Measurements from ENCODE around the gene LXN.

LXN gene

GRCh38 chr3:158672215-158673176 is at the start of gene LXN:
LXN (minus strand) TSS chr3:158672648; CDS start chr3:158672478, 170 bp downstream.
- no peaks in the 10 kb centered on the region for H3K9me3 Mint-ChIP-seq
- peak within 1 kb of the TSS; percentile 90 for H3K4me3 Mint-ChIP-seq
- H3K27ac Mint-ChIP-seq: peak within 1 kb of the TSS; percentile 74
- peaks cover 34% of the 10 kb centered on the region for H3K36me3 Mint-ChIP-seq (ENCODE audit: low read depth)
- H3K4me1 Mint-ChIP-seq: peaks cover 14% of the 10 kb centered on the region
- ATAC-seq (peak; percentile 99), DNase-seq (peak; percentile 79)
- no peaks in the 10 kb centered on the region for H3K27me3 Mint-ChIP-seq

GRCh38 chr3:158722108-158722507 is 49.7 kb upstream of the LXN start:
- ATAC-seq (no peak), DNase-seq (no peak)
- Mint-ChIP-seq H3K36me3 (ENCODE audit: low read depth) (peaks cover 20% of the 10 kb centered on the region), H3K4me3 (no peak overlapping the region), H3K27me3 (no peaks in the 10 kb centered on the region), H3K27ac (no peak overlapping the region), H3K9me3 (no peaks in the 10 kb centered on the region), H3K4me1 (peaks cover 44% of the 10 kb centered on the region)

- ATAC-seq (no peak), DNase-seq (no peak)
- Mint-ChIP-seq H3K27ac (no peak overlapping the region), H3K4me3 (no peak overlapping the region), H3K27me3 (no peaks in the 10 kb centered on the region), H3K4me1 (peaks cover 36% of the 10 kb centered on the region), H3K36me3 (ENCODE audit: low read depth) (peaks cover 26% of the 10 kb centered on the region), H3K9me3 (no peaks in the 10 kb centered on the region)
Observed at GRCh38 chr3:158718490-158719170, 46.2 kb upstream of the LXN start.

DNA sequence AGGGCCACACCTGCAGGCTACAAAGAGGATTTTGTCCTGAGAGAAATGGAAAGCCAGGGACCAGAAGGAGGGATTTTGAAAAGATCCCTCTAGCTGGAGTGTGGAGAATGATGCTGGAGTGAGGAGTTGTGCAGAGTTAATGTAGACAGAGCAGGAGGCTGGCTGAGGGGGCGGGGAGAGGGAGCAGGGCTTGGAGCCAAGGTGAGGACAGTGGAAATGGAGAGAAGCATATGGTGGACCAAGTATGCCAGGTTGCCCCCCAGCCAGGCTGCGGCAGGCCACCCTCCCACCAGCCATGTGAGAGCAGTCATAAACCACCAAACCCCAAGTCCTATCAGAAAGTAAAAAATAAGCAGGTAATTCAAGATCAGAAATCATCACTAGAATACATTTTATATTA is 45.1 kb upstream of the LXN start:
- Mint-ChIP-seq H3K36me3 (ENCODE audit: low read depth) (peaks cover 33% of the 10 kb centered on the region), H3K4me3 (no peak overlapping the region), H3K4me1 (peaks cover 38% of the 10 kb centered on the region), H3K9me3 (no peaks in the 10 kb centered on the region), H3K27ac (no peak overlapping the region), H3K27me3 (no peaks in the 10 kb centered on the region)
- DNase-seq (no peak), ATAC-seq (no peak)

GRCh38 chr3:158713094-158713499 is 40.6 kb upstream of the LXN start:
- Mint-ChIP-seq H3K27ac (peak overlapping the region; percentile 70), H3K27me3 (no peaks in the 10 kb centered on the region), H3K4me3 (no peak overlapping the region), H3K9me3 (no peaks in the 10 kb centered on the region), H3K4me1 (peaks cover 34% of the 10 kb centered on the region), H3K36me3 (ENCODE audit: low read depth) (peaks cover 50% of the 10 kb centered on the region)
- peak; percentile 76 for ATAC-seq
- no peak for DNase-seq

DNA sequence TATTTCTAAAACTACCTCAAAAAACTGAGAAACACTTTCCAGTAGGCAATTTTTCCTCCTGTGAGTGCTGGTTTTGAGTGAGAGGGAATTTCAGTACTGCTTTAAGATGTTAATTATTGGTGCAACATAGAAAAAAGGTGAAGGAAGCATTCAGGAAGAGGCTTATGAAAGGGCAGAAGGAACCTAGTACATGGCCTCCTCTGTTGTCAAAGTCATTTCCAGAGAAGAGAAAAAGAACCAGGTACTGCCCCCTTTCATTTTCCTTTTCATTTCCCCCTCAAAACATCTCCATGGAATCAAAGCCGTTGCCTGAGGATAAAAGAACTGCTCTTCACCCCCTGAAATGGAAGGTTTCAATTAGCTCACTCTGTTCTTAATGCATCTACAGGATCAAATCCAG is 40.0 kb upstream of the LXN start:
- H3K36me3 Mint-ChIP-seq (ENCODE audit: low read depth): peaks cover 52% of the 10 kb centered on the region
- H3K9me3 Mint-ChIP-seq: no peaks in the 10 kb centered on the region
- no peaks in the 10 kb centered on the region for H3K27me3 Mint-ChIP-seq
- no peak for DNase-seq
- peaks cover 34% of the 10 kb centered on the region for H3K4me1 Mint-ChIP-seq
- ATAC-seq: no peak
- peak overlapping the region; percentile 70 for H3K27ac Mint-ChIP-seq
- no peak overlapping the region for H3K4me3 Mint-ChIP-seq

- no peak for DNase-seq
- peaks cover 54% of the 10 kb centered on the region for H3K36me3 Mint-ChIP-seq (ENCODE audit: low read depth)
- no peak overlapping the region for H3K4me3 Mint-ChIP-seq
- ATAC-seq: no peak
- no peaks in the 10 kb centered on the region for H3K9me3 Mint-ChIP-seq
- H3K4me1 Mint-ChIP-seq: peaks cover 30% of the 10 kb centered on the region
- no peaks in the 10 kb centered on the region for H3K27me3 Mint-ChIP-seq
- H3K27ac Mint-ChIP-seq: peak overlapping the region; percentile 39
Observed at GRCh38 chr3:158711886-158712285, 39.4 kb upstream of the LXN start.

GRCh38 chr3:158710601-158711000 is 38.2 kb upstream of the LXN start:
- no peaks in the 10 kb centered on the region for H3K27me3 Mint-ChIP-seq
- no peak overlapping the region for H3K4me3 Mint-ChIP-seq
- peaks cover 61% of the 10 kb centered on the region for H3K36me3 Mint-ChIP-seq (ENCODE audit: low read depth)
- DNase-seq (no peak), ATAC-seq (no peak)
- no peak overlapping the region for H3K27ac Mint-ChIP-seq
- peaks cover 27% of the 10 kb centered on the region for H3K4me1 Mint-ChIP-seq
- H3K9me3 Mint-ChIP-seq: no peaks in the 10 kb centered on the region

DNA sequence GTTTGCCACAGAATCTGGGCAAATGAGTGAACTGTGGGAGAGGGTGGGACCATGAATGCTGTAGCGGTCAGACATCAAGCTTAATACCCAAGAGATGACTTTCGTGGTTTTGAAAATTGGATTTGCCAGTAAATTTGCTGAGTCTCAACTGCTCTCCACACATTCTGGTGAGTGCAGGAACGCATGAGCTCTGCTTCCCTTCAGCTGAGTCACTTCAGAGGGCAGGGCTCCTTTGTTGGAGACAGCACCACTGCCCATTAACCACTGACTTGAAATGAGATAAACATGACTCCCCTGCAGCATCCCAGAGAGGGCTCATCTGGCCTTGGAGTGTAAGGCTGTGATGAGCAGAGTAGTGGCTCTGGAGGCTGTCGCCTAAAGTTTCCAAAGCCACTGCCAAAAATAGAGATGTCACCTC is 37.2 kb upstream of the LXN start:
- no peaks in the 10 kb centered on the region for H3K9me3 Mint-ChIP-seq
- no peaks in the 10 kb centered on the region for H3K27me3 Mint-ChIP-seq
- no peak overlapping the region for H3K4me3 Mint-ChIP-seq
- peak overlapping the region; percentile 41 for H3K27ac Mint-ChIP-seq
- DNase-seq: no peak
- H3K4me1 Mint-ChIP-seq: peaks cover 27% of the 10 kb centered on the region
- H3K36me3 Mint-ChIP-seq (ENCODE audit: low read depth): peaks cover 65% of the 10 kb centered on the region
- ATAC-seq: peak; percentile 42

- peak overlapping the region; percentile 3 for H3K27ac Mint-ChIP-seq
- DNase-seq (no peak), ATAC-seq (no peak)
- H3K9me3 Mint-ChIP-seq: no peaks in the 10 kb centered on the region
- H3K4me3 Mint-ChIP-seq: no peak overlapping the region
- peaks cover 5% of the 10 kb centered on the region for H3K4me1 Mint-ChIP-seq
- peaks cover 44% of the 10 kb centered on the region for H3K36me3 Mint-ChIP-seq (ENCODE audit: low read depth)
- no peaks in the 10 kb centered on the region for H3K27me3 Mint-ChIP-seq
Observed at GRCh38 chr3:158703566-158703965, 31.1 kb upstream of the LXN start.

GRCh38 chr3:158702815-158703481 is 30.5 kb upstream of the LXN start:
- Mint-ChIP-seq H3K27me3 (no peaks in the 10 kb centered on the region), H3K36me3 (ENCODE audit: low read depth) (peaks cover 40% of the 10 kb centered on the region), H3K9me3 (no peaks in the 10 kb centered on the region), H3K4me1 (peaks cover 5% of the 10 kb centered on the region), H3K27ac (peak overlapping the region; percentile 27), H3K4me3 (no peak overlapping the region)
- ATAC-seq (no peak), DNase-seq (no peak)

- no peak for DNase-seq
- ATAC-seq: no peak
- H3K36me3 Mint-ChIP-seq (ENCODE audit: low read depth): peaks cover 32% of the 10 kb centered on the region
- H3K9me3 Mint-ChIP-seq: no peaks in the 10 kb centered on the region
- H3K4me1 Mint-ChIP-seq: peaks cover 5% of the 10 kb centered on the region
- no peak overlapping the region for H3K4me3 Mint-ChIP-seq
- H3K27ac Mint-ChIP-seq: no peak overlapping the region
- H3K27me3 Mint-ChIP-seq: no peaks in the 10 kb centered on the region
Observed at GRCh38 chr3:158701420-158702065, 29.1 kb upstream of the LXN start.

- DNase-seq (no peak), ATAC-seq (no peak)
- no peaks in the 10 kb centered on the region for H3K27me3 Mint-ChIP-seq
- no peak overlapping the region for H3K27ac Mint-ChIP-seq
- H3K36me3 Mint-ChIP-seq (ENCODE audit: low read depth): peaks cover 29% of the 10 kb centered on the region
- H3K9me3 Mint-ChIP-seq: no peaks in the 10 kb centered on the region
- no peak overlapping the region for H3K4me3 Mint-ChIP-seq
- peaks cover 5% of the 10 kb centered on the region for H3K4me1 Mint-ChIP-seq
Observed at GRCh38 chr3:158700559-158700958, 28.1 kb upstream of the LXN start.

- no peaks in the 10 kb centered on the region for H3K27me3 Mint-ChIP-seq
Observed at GRCh38 chr3:158696618-158697017, 24.2 kb upstream of the LXN start.

More at GRCh38 chr3:158696618-158697017, 24.2 kb upstream of the LXN start:
- H3K36me3 Mint-ChIP-seq (ENCODE audit: low read depth): peaks cover 39% of the 10 kb centered on the region
- H3K9me3 Mint-ChIP-seq: no peaks in the 10 kb centered on the region
- H3K27ac Mint-ChIP-seq: no peak overlapping the region
- peaks cover 1% of the 10 kb centered on the region for H3K4me1 Mint-ChIP-seq
- H3K4me3 Mint-ChIP-seq: no peak overlapping the region
- DNase-seq (no peak), ATAC-seq (no peak)
